COLO829 (cell line): ENCODE data around the gene MED26.

ENCODE experiments used
- DNase-seq: peaks from one replicate; pipeline ENCODE4 v3.0.0; 2012; ENCODE audit warnings: low spot score

The MED26 gene

GRCh38 chr19:16537111-16537510 lies 90.9 kb downstream of the MED26 start:
- DNase-seq = no peak

DNA sequence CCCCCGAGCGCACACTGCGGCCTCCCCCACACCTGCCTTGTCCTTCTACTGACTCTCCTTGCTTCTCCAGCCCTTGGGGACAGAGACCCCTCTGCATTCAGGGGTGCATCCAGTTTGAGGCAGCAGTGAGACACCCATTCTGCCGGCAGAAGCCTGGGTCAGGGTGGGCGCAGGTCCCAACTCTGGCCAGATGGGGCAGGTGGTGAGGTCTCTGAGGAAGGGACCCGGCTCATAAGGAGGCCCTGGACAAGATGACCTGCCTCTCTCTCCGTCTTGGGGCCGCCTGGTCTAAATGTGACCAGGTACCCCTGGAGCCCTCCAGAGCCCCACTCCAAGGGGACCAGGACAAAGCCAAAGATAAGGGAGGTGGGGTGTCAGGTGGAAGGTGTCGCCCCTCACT lies 91.9 kb downstream of the MED26 start:
- DNase-seq = no peak

- no peak for DNase-seq
Measured at GRCh38 chr19:16535381-16535780, 92.6 kb downstream of the MED26 start.

GRCh38 chr19:16532440-16533234 lies 95.4 kb downstream of the MED26 start:
- no peak for DNase-seq

GRCh38 chr19:16531380-16531669 lies 96.7 kb downstream of the MED26 start:
- no peak for DNase-seq

- DNase-seq = no peak
Measured at GRCh38 chr19:16530540-16531379, 97.2 kb downstream of the MED26 start.

DNA sequence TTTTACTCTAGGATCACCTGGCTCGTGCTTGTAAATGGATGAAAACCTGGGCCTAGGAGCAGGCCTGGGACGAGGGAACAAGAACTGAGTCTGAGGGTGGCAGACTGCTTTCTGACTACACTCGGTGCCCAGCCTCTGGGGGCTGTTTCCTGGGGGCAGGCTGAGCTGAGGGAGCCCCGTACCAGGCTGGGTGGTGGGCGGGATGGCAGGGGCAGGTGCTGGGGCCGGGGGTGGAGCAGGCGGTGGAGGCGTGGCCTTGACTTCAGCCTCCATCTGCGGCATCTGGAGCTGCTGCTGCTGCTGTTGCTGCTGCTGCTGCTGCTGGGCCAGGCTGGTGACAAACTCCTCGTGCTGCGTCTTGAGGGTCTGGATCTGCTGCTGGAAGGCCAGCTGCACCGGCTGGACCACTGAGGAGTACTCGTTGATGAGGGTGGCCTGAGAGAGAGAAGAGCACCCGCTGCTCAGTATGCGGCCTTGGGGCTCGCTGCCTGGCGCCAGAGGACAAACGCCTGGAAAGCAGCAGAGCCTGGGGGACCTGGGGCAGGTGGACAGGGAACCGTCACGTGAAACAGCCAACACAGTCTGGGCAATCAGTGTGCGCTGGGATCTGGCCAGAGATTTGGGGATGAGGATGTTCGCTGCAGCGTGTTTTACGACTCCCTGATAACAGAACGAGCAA lies 98.4 kb downstream of the MED26 start:
- no peak for DNase-seq

DNA sequence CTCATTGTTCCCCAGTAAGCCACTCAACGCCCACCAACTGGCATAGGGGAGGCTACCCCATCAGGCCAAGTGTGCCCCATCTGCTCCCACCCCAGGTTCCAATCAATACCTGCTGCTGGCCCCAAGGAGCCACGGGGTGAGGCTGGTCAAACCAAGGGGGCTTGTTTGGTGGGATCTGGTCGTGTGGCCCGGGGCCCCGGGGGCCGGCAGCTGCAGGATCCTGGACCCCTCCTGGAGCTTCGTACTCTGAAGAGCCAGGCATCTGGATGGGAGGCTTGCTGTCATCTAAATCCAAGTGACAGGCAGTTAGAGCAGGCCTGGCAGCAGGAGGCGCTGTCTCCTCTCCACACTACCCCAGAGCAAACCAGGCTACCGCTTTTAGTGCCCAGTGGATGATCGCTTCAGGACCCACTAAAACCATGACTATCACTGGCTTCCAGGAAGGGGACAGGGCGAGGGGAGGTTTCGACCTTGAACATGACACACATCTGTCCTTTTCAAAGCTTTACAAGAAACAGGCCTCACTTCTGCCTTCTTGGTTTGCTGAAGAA lies 100.0 kb downstream of the MED26 start:
- no peak for DNase-seq

DNA sequence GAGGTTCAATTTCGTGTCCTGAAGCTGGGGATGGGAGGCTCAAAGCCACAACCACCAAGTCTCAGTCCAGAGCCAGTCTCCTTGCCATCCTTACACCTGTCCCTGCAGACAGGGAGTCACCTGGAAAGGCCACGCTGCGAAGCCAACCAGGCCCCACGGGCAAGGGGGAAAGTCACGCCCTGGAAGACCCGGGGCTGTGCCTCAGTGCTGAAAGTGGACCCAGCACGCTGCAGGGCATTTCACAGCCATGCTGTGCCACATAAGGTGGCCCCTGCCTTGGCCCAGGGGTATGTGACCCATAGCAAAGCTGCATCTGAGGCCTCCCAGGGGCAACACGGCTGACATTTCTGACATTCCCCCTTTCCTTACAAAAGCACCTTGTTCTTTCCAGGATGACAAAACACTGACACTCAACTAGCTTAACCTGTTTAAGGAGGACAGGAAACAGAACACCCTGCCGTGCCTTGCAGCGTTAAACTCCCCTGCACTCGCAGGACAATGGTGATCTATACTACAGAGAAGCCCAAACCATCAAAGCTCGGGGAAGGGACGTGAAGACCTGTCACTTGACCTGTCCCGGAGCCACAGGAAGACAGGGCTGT lies 100.6 kb downstream of the MED26 start:
- no peak for DNase-seq

DNA sequence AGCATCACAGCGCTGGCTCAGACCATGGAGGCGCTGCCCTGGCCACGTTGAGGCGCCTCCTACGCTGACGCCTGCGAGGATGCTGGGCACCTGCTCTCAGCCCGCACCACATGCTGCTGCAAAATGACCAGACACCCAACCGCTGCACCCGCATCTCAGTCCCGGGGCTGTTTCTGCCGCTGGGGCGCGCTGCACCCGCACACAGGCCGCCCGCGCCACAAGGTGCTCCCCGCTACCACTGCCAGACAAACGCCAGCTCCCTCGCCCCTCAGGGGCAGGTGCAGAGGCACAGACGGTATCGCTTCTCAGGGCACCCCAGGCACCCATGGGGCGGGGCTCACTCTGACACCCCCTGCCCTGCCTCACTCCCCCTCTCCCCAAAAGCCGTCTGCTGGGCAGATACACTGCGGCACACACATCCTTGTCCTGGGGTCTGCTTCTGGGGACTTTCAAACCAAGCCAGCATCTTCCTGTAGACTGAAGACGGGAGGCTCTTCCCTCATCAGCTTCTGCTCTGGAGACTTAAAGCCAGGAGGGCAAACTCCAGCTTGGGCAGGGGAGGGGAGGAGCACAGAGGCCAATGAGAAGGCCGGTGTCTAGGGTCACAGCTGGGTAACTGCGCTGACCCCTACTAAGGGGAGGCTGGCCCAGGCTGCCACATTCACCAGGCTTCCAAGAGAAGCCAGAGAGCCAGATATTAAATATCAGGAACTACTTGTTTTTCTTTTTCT lies 102.1 kb downstream of the MED26 start:
- DNase-seq = no peak

GRCh38 chr19:16524991-16525734 lies 102.8 kb downstream of the MED26 start:
- DNase-seq = no peak
